Panc1 (cell line): Measurements from ENCODE around the gene TRIO. TPM values are rescaled to one million over a fixed set of nuclear protein-coding genes. Genes with fewer than 3 reads are reported as not detected.

ENCODE experiments used
- ATAC-seq: fragments of 200-7000 bp; cut with Tn5 transposase; 2 replicates; pipeline ENCODE4 v1.9.1; 2020; ENCODE audit warnings: mild to moderate bottlenecking, moderate library complexity
- BruUV-seq: library from RNA; stranded (reverse); fragments of 400-500 nt; replicated peaks from 2 replicates; lab custom pipeline; 2021; lab: Mats Ljungman, UMichigan
- CTCF ChIA-PET: fragments of 300-600 bp; sonication (Branson Sonifier 250); formaldehyde crosslinking; loops from one replicate; lab custom pipeline; 2022; ENCODE audit warnings: antibody characterized with exemption; lab: Charles Lee
- POLR2A ChIA-PET: fragments of 300-600 bp; sonication (Branson Sonifier 250); formaldehyde crosslinking; loops from one replicate; lab custom pipeline; 2022; ENCODE audit warnings: antibody characterized with exemption; lab: Charles Lee
- DNase-seq: peaks from one replicate; pipeline ENCODE4 v3.0.0-alpha.2; 2010; ENCODE audit warnings: low read depth, low spot score
- H3K27ac ChIP-seq: 2 replicates; pipeline ENCODE4 v1.5.1; 2011; ENCODE audit warnings: mild to moderate bottlenecking, low read length, inconsistent platforms
- H3K27me3 ChIP-seq: fragments of 200-500 bp; sonication (Bioruptor generic); 2 replicates; pipeline ENCODE4 v1.6.0; 2014; ENCODE audit warnings: low read length, inconsistent platforms; ENCODE audit not compliant: control insufficient read depth, insufficient read depth
- H3K36me3 ChIP-seq: fragments of 200-500 bp; sonication (Bioruptor generic); 2 replicates; pipeline ENCODE4 v1.5.1; 2014; ENCODE audit warnings: inconsistent platforms, mild to moderate bottlenecking, low read length, moderate library complexity; ENCODE audit not compliant: control insufficient read depth, insufficient read depth
- H3K4me1 ChIP-seq: 2 replicates; pipeline ENCODE4 v1.5.1; 2011; ENCODE audit warnings: inconsistent platforms, mild to moderate bottlenecking, low read length, moderate library complexity; ENCODE audit not compliant: control insufficient read depth, insufficient read depth
- H3K4me3 ChIP-seq, 2 experiments: 2 replicates each; pipeline ENCODE4 v1.5.1; 2011 to 2012; ENCODE audit warnings: low read depth in 2 of 2, low read length in 2 of 2, mild to moderate bottlenecking in 2 of 2, inconsistent platforms in 1 of 2, moderate library complexity in 1 of 2
- H3K9me3 ChIP-seq: fragments of 200-500 bp; sonication (Bioruptor generic); 2 replicates; pipeline ENCODE4 v1.5.1; 2014; ENCODE audit warnings: low read depth, mild to moderate bottlenecking, inconsistent platforms, low read length, moderate library complexity; ENCODE audit not compliant: control insufficient read depth, insufficient read depth
- POLR2AphosphoS5 ChIP-seq: IDR thresholded peaks from 2 replicates; pipeline ENCODE4 v1.6.1; 2012; ENCODE audit warnings: mild to moderate bottlenecking, low read depth, low read length, moderate library complexity
- SIN3A ChIP-seq: IDR thresholded peaks from 2 replicates; pipeline ENCODE4 v1.6.1; 2012; ENCODE audit warnings: low read depth, mild to moderate bottlenecking, low read length, moderate library complexity, borderline replicate concordance; ENCODE audit not compliant: insufficient read depth
- TCF7L2 ChIP-seq: IDR thresholded peaks from 2 replicates; pipeline ENCODE4 v1.6.1; 2011; ENCODE audit warnings: mild to moderate bottlenecking, low read depth, low read length, inconsistent platforms
- in situ Hi-C: cut with HindIII; loops from 2 replicates; pipeline ENCODE4 v1.10.0; 2016; ENCODE audit warnings: low sequenced_read_pairs, low pct_unique_long_range_greater_than_20kb
- intact Hi-C: fragments of 100-400 bp; cut with micrococcal nuclease; formaldehyde crosslinking; loops from one replicate; pipeline ENCODE4 v1.10.0; 2022; ENCODE audit not compliant: unreplicated experiment
- total RNA-seq: library from RNA; stranded (reverse); gene quantifications from one replicate; pipeline ENCODE4 v1.2.1, GENCODE V29; 2021; ENCODE audit not compliant: unreplicated experiment
- TF ChIP-seq, protein P1 (sequence below): fragments of 450-650 bp; IDR thresholded peaks from 2 replicates; pipeline ENCODE4 v1.5.1; 2017; ENCODE audit warnings: mild to moderate bottlenecking
- TF ChIP-seq, protein P2 (sequence below), 2 experiments: IDR thresholded peaks; 2 replicates each; pipeline ENCODE4 v1.6.1; 2011 to 2012; ENCODE audit warnings: low read depth in 2 of 2, control low read depth in 1 of 2, low read length in 1 of 2, mild to moderate bottlenecking in 1 of 2, moderate library complexity in 1 of 2; ENCODE audit not compliant: insufficient read depth in 1 of 2

The TRIO gene
- total RNA-seq, 1 experiment from 2014 or later = 349 TPM

DNA sequence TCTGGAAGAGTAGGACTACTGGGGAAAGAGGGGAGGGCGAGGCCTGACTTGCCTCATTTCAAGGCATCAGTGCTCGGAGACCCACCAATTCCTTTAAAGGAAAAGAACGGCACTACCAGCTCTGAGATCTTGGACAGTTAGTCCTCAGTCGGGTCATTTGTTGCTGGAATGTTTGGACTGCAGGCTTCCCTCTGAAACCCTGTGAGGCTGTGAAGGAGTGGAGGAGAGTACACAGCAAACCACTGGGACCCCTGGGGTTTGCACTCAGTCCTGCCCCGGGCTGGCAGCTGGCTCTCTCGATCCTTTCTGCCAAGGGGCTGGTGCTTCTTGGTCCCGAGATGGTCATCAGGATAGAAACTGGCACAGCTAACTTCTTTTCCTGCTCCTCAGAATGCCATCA, 194.5 kb downstream of the TRIO start:
- Histone ChIP-seq H3K4me3 (no peak overlapping the region), H3K4me1 (peaks cover 18% of the 10 kb centered on the region), H3K36me3 (peaks cover 43% of the 10 kb centered on the region), H3K27me3 (no peaks in the 10 kb centered on the region), H3K27ac (no peak overlapping the region), H3K9me3 (no peaks in the 10 kb centered on the region)
- ChIA-PET CTCF (no interaction called here), POLR2A (no interaction called here)
- intact Hi-C loops = no loop called here
- no peak for DNase-seq
- in situ Hi-C loops = no loop called here
- BruUV-seq = no TSS peak
- TF ChIP-seq, protein P1, sequence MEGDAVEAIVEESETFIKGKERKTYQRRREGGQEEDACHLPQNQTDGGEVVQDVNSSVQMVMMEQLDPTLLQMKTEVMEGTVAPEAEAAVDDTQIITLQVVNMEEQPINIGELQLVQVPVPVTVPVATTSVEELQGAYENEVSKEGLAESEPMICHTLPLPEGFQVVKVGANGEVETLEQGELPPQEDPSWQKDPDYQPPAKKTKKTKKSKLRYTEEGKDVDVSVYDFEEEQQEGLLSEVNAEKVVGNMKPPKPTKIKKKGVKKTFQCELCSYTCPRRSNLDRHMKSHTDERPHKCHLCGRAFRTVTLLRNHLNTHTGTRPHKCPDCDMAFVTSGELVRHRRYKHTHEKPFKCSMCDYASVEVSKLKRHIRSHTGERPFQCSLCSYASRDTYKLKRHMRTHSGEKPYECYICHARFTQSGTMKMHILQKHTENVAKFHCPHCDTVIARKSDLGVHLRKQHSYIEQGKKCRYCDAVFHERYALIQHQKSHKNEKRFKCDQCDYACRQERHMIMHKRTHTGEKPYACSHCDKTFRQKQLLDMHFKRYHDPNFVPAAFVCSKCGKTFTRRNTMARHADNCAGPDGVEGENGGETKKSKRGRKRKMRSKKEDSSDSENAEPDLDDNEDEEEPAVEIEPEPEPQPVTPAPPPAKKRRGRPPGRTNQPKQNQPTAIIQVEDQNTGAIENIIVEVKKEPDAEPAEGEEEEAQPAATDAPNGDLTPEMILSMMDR = no peak
- TF ChIP-seq POLR2AphosphoS5 = no peak
- no peak for TF ChIP-seq SIN3A
- TF ChIP-seq, protein P2, sequence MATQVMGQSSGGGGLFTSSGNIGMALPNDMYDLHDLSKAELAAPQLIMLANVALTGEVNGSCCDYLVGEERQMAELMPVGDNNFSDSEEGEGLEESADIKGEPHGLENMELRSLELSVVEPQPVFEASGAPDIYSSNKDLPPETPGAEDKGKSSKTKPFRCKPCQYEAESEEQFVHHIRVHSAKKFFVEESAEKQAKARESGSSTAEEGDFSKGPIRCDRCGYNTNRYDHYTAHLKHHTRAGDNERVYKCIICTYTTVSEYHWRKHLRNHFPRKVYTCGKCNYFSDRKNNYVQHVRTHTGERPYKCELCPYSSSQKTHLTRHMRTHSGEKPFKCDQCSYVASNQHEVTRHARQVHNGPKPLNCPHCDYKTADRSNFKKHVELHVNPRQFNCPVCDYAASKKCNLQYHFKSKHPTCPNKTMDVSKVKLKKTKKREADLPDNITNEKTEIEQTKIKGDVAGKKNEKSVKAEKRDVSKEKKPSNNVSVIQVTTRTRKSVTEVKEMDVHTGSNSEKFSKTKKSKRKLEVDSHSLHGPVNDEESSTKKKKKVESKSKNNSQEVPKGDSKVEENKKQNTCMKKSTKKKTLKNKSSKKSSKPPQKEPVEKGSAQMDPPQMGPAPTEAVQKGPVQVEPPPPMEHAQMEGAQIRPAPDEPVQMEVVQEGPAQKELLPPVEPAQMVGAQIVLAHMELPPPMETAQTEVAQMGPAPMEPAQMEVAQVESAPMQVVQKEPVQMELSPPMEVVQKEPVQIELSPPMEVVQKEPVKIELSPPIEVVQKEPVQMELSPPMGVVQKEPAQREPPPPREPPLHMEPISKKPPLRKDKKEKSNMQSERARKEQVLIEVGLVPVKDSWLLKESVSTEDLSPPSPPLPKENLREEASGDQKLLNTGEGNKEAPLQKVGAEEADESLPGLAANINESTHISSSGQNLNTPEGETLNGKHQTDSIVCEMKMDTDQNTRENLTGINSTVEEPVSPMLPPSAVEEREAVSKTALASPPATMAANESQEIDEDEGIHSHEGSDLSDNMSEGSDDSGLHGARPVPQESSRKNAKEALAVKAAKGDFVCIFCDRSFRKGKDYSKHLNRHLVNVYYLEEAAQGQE (IDR thresholded peaks at IDR 0.05; ENCODE audit: insufficient read depth in 1 of 2, low read depth in 2 of 2, low read length in 1 of 2) = no peak
- TF ChIP-seq TCF7L2 = no peak
- ATAC-seq = no peak

DNA sequence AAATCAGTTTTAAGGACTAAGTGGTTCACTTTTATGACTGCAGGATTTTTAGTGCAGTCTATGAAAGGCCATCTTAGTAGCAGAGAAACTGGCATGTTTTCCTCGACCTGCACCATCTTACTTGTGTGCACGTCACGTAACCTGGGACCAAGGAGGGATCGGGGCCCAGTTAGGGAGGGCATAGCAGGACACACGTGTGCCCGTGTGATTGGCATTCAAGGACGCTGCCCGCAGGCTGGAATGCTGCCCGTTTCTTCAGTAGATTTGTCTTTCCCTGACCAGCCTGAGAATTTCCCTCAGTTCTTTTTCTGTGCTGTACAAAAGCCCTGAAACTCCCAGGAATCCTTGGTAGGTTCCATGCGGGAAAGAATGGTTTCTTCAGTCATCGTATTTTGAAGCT, 196.3 kb downstream of the TRIO start:
- ATAC-seq = no peak
- intact Hi-C loops = no loop called here
- no TSS peak for BruUV-seq
- Histone ChIP-seq H3K36me3 (peaks cover 40% of the 10 kb centered on the region), H3K4me1 (peaks cover 18% of the 10 kb centered on the region), H3K27me3 (no peaks in the 10 kb centered on the region), H3K27ac (no peak overlapping the region), H3K9me3 (no peaks in the 10 kb centered on the region), H3K4me3 (no peak overlapping the region)
- TF ChIP-seq TCF7L2 (no peak), SIN3A (no peak), POLR2AphosphoS5 (no peak)
- TF ChIP-seq, protein P2 (IDR thresholded peaks at IDR 0.05; ENCODE audit: insufficient read depth in 1 of 2, low read depth in 2 of 2, low read length in 1 of 2) = no peak
- TF ChIP-seq, protein P1 = no peak
- no peak for DNase-seq
- ChIA-PET CTCF (no interaction called here), POLR2A (no interaction called here)
- in situ Hi-C loops = no loop called here
